Glutamatergic neuron (in vitro differentiated cells): ENCODE results near the gene FHOD3. TPM values are rescaled to one million over a fixed set of nuclear protein-coding genes. Genes with fewer than 3 reads are reported as not detected.

Experiments
- DNase-seq: peaks from one replicate; pipeline ENCODE4 v3.0.0; 2022
- H3K27ac Mint-ChIP-seq: one replicate; pipeline ENCODE4 v1.8.0; 2020; ENCODE audit warnings: mild to moderate bottlenecking, mixed read lengths, inconsistent platforms; ENCODE audit not compliant: unreplicated experiment
- H3K27me3 Mint-ChIP-seq: one replicate; pipeline ENCODE4 v1.8.0; 2020; ENCODE audit warnings: mild to moderate bottlenecking, moderate library complexity, mixed read lengths, inconsistent platforms; ENCODE audit not compliant: unreplicated experiment
- H3K36me3 Mint-ChIP-seq: one replicate; pipeline ENCODE4 v1.8.0; 2020; ENCODE audit warnings: mild to moderate bottlenecking, mixed read lengths, inconsistent platforms; ENCODE audit not compliant: unreplicated experiment
- H3K4me1 Mint-ChIP-seq: one replicate; pipeline ENCODE4 v1.8.0; 2020; ENCODE audit warnings: mild to moderate bottlenecking, low read depth, mixed read lengths, inconsistent platforms; ENCODE audit not compliant: unreplicated experiment
- H3K4me3 Mint-ChIP-seq: one replicate; pipeline ENCODE4 v1.8.0; 2020; ENCODE audit warnings: mild to moderate bottlenecking, mixed read lengths, inconsistent platforms; ENCODE audit not compliant: unreplicated experiment
- H3K9me3 Mint-ChIP-seq: one replicate; pipeline ENCODE4 v1.8.0; 2020; ENCODE audit warnings: mild to moderate bottlenecking, moderate library complexity, mixed read lengths, inconsistent platforms; ENCODE audit not compliant: unreplicated experiment
- CTCF ChIP-seq: fragments of 200-600 bp; sonication (generic); IDR thresholded peaks from one replicate; pipeline ENCODE4 v1.5.0; 2021; ENCODE audit not compliant: partially characterized antibody, unreplicated experiment
- total RNA-seq: library from RNA; stranded (reverse); fragmentation: NEBNext Ultra II Directional; extraction: Animal tissue kit (Norgen Biotek cat#: 25700); gene quantifications from one replicate; pipeline ENCODE4 v1.2.1, GENCODE V29; 2021; ENCODE audit not compliant: unreplicated experiment

Gene FHOD3
- total RNA-seq, 1 donor from 2014 or later: 21.2 TPM

GRCh38 chr18:36309436-36310391, 12.2 kb downstream of the FHOD3 start:
- peaks cover 3% of the 10 kb centered on the region for H3K27me3 Mint-ChIP-seq
- H3K36me3 Mint-ChIP-seq: peaks cover 8% of the 10 kb centered on the region
- no peak for TF ChIP-seq CTCF
- no peaks in the 10 kb centered on the region for H3K9me3 Mint-ChIP-seq
- no peak overlapping the region for H3K4me3 Mint-ChIP-seq
- DNase-seq: no peak
- H3K27ac Mint-ChIP-seq: no peak overlapping the region
- H3K4me1 Mint-ChIP-seq: peaks cover 12% of the 10 kb centered on the region

- Mint-ChIP-seq H3K9me3 (no peaks in the 10 kb centered on the region), H3K4me3 (no peak overlapping the region), H3K36me3 (peaks cover 8% of the 10 kb centered on the region), H3K4me1 (peaks cover 9% of the 10 kb centered on the region), H3K27ac (no peak overlapping the region), H3K27me3 (peaks cover 3% of the 10 kb centered on the region)
- no peak for DNase-seq
- no peak for TF ChIP-seq CTCF
Measured at GRCh38 chr18:36311026-36311570, 13.6 kb downstream of the FHOD3 start.

- H3K27ac Mint-ChIP-seq: no peak overlapping the region
- DNase-seq: no peak
- H3K4me3 Mint-ChIP-seq: no peak overlapping the region
- H3K36me3 Mint-ChIP-seq: peaks cover 8% of the 10 kb centered on the region
- peaks cover 6% of the 10 kb centered on the region for H3K4me1 Mint-ChIP-seq
- H3K27me3 Mint-ChIP-seq: peaks cover 3% of the 10 kb centered on the region
- H3K9me3 Mint-ChIP-seq: no peaks in the 10 kb centered on the region
- no peak for TF ChIP-seq CTCF
Measured at GRCh38 chr18:36312806-36313395, 15.4 kb downstream of the FHOD3 start.

- no peak for TF ChIP-seq CTCF
- peaks cover 17% of the 10 kb centered on the region for H3K36me3 Mint-ChIP-seq
- no peak for DNase-seq
- peaks cover 9% of the 10 kb centered on the region for H3K9me3 Mint-ChIP-seq
- peaks cover 3% of the 10 kb centered on the region for H3K27me3 Mint-ChIP-seq
- no peak overlapping the region for H3K27ac Mint-ChIP-seq
- H3K4me1 Mint-ChIP-seq: peaks cover 6% of the 10 kb centered on the region
- H3K4me3 Mint-ChIP-seq: no peak overlapping the region
Measured at GRCh38 chr18:36314098-36314497, 16.6 kb downstream of the FHOD3 start.
